Keratinocyte (primary cell): Measurements from ENCODE around the gene SPRR2F. TPM values are rescaled to one million over a fixed set of nuclear protein-coding genes. Genes with fewer than 3 reads are reported as not detected.

Source experiments
- DNase-seq: peaks from one replicate; pipeline ENCODE4 v3.0.0-alpha.2; 2011; ENCODE audit warnings: low read depth, missing footprints, low spot score
- FAIRE-seq: peaks from 2 replicates; lab custom pipeline; 2011; peaks lifted over from hg19 to GRCh38; lab: Jason Lieb, UNC
- H2AFZ ChIP-seq: 2 replicates; pipeline ENCODE4 v1.6.0; 2012; ENCODE audit warnings: low read length, control low read depth, inconsistent platforms; ENCODE audit not compliant: control insufficient read depth
- H3K27ac ChIP-seq: 2 replicates; pipeline ENCODE4 v1.5.1; 2011; ENCODE audit warnings: low read length; ENCODE audit not compliant: control insufficient read depth, insufficient read depth
- H3K27me3 ChIP-seq: 3 replicates; pipeline ENCODE4 v1.6.0; 2011; ENCODE audit warnings: low read length; ENCODE audit not compliant: control insufficient read depth, insufficient read depth; ENCODE audit errors: extremely low read depth
- H3K36me3 ChIP-seq, 2 experiments: 2 replicates in 1 of 2; 3 replicates in 1 of 2; pipeline ENCODE4 v1.5.1; 2011; ENCODE audit warnings: low read length in 2 of 2, mild to moderate bottlenecking in 1 of 2; ENCODE audit not compliant: control insufficient read depth in 2 of 2, insufficient read depth in 2 of 2; ENCODE audit errors: extremely low read depth in 1 of 2
- H3K4me1 ChIP-seq: 3 replicates; pipeline ENCODE4 v1.5.1; 2011; ENCODE audit warnings: low read length; ENCODE audit not compliant: control insufficient read depth, insufficient read depth; ENCODE audit errors: extremely low read depth
- H3K4me2 ChIP-seq: 3 replicates; pipeline ENCODE4 v1.6.0; 2011; ENCODE audit warnings: low read depth, low read length; ENCODE audit not compliant: control insufficient read depth, insufficient read depth; ENCODE audit errors: extremely low read depth
- H3K4me3 ChIP-seq, 3 experiments: fragments of 200-600 bp in 1 of 3; sonication (generic) in 1 of 3; 2 replicates in 2 of 3; 3 replicates in 1 of 3; pipeline ENCODE4 v1.5.1; 2011 to 2016; ENCODE audit warnings: low read length in 3 of 3, mild to moderate bottlenecking in 3 of 3, control low read depth in 2 of 3, inconsistent platforms in 1 of 3, low read depth in 1 of 3, mixed read lengths in 1 of 3, mixed run types in 1 of 3, moderate library complexity in 1 of 3; ENCODE audit not compliant: control insufficient read depth in 2 of 3, insufficient read depth in 2 of 3; ENCODE audit errors: extremely low read depth in 1 of 3
- H3K79me2 ChIP-seq: 2 replicates; pipeline ENCODE4 v1.6.0; 2012; ENCODE audit warnings: low read length; ENCODE audit not compliant: control insufficient read depth, insufficient read depth
- H3K9ac ChIP-seq: 3 replicates; pipeline ENCODE4 v1.6.0; 2011; ENCODE audit warnings: low read length; ENCODE audit not compliant: control insufficient read depth, insufficient read depth; ENCODE audit errors: extremely low read depth
- H3K9me1 ChIP-seq: 3 replicates; pipeline ENCODE4 v1.6.0; 2011; ENCODE audit warnings: low read length; ENCODE audit not compliant: control insufficient read depth, insufficient read depth; ENCODE audit errors: extremely low read depth
- H3K9me3 ChIP-seq: 2 replicates; pipeline ENCODE4 v1.5.1; 2012; ENCODE audit warnings: low read depth, low read length; ENCODE audit not compliant: control insufficient read depth
- H4K20me1 ChIP-seq: 3 replicates; pipeline ENCODE4 v1.6.0; 2011; ENCODE audit warnings: low read length; ENCODE audit not compliant: control insufficient read depth, insufficient read depth; ENCODE audit errors: extremely low read depth
- EZH2 ChIP-seq: IDR thresholded peaks from one replicate; pipeline ENCODE4 v1.6.1; 2012; ENCODE audit warnings: inconsistent platforms, mild to moderate bottlenecking, low read length, moderate library complexity
- dilution Hi-C: fragments of 300-500 bp; cut with MboI; formaldehyde crosslinking; loops from one replicate; pipeline ENCODE4 v1.7.0; 2020; ENCODE audit warnings: low sequenced_read_pairs; ENCODE audit not compliant: extremely low pct_ligation_motif_present
- polyA plus RNA-seq, 5 experiments: library from polyadenylated mRNA; depleted of rRNA in 3 of 5; stranded (reverse) in 3 of 5; stranded (forward) in 1 of 5; unstranded in 1 of 5; fragments of >200 nt; gene quantifications; 1 replicate in 1 of 5; 2 replicates in 3 of 5; 3 replicates in 1 of 5; pipeline versions ENCODE4 v1.2.1 to v1.2.3, GENCODE V29; 2011 to 2012; ENCODE audit warnings: missing spikeins in 2 of 5, low read depth in 1 of 5, low replicate concordance in 1 of 5
- TF ChIP-seq, protein P1 (sequence below), 3 experiments: IDR thresholded peaks in 1 of 3; conservative IDR thresholded peaks in 1 of 3; optimal IDR thresholded peaks in 1 of 3; 2 replicates in 2 of 3; 3 replicates in 1 of 3; pipeline versions ENCODE3 to v1.5.1; 2011; ENCODE audit warnings: low read length in 3 of 3, mild to moderate bottlenecking in 3 of 3, moderate library complexity in 2 of 3, control low read depth in 1 of 3, inconsistent platforms in 1 of 3; ENCODE audit not compliant: insufficient read depth in 2 of 3; ENCODE audit errors: extremely low read depth in 1 of 3

The SPRR2F gene
- polyA plus RNA-seq, 1 donor (not counting 4 experiments of a cell fraction or from before 2014, with no cell fraction given) = not detected

DNA sequence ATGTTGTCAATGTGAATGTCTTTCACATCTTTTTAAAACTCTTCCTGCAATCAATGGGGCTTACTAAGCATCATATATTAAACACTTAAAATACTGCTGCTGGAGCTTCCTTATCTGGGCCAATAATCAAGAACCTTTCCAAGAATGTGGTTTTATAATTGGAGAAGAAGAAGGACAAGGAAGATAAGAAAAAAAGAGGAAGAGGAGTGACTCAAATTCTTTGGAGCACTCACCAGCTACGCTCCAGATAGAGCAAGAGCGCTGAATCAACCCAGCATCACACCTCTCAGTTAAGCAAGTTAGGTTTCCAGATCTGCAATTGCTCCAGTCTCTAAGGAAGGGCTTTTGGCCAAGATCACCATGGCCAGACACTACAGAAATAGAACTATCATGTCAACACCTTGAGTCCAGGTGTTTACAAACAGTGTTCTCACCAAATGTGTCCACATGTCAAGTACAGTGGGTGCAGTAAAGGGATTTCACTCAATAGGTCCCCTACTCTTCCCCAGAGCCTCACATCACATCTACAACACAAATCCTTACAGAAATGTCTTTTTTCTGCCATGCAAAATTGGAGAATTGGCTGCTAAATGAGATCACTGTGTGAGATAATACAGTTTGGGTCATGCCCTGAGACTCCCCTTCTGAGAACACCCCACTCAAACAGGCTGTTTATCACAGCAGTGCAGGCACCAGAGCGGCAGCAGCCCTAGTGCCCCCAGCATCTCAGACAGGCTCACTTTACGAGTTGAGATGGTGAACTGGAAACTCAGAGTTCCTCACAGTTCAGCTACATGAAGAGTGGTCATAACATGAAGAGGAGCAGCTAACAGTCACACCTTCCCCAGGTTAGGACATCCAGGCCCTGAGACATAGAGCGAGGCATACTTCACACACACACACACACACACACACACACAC lies 40.2 kb downstream of the SPRR2F start:
- no peaks in the 10 kb centered on the region for H3K27me3 ChIP-seq
- no peaks in the 10 kb centered on the region for H3K36me3 ChIP-seq
- no peak overlapping the region for H3K27ac ChIP-seq
- TF ChIP-seq, protein P1, sequence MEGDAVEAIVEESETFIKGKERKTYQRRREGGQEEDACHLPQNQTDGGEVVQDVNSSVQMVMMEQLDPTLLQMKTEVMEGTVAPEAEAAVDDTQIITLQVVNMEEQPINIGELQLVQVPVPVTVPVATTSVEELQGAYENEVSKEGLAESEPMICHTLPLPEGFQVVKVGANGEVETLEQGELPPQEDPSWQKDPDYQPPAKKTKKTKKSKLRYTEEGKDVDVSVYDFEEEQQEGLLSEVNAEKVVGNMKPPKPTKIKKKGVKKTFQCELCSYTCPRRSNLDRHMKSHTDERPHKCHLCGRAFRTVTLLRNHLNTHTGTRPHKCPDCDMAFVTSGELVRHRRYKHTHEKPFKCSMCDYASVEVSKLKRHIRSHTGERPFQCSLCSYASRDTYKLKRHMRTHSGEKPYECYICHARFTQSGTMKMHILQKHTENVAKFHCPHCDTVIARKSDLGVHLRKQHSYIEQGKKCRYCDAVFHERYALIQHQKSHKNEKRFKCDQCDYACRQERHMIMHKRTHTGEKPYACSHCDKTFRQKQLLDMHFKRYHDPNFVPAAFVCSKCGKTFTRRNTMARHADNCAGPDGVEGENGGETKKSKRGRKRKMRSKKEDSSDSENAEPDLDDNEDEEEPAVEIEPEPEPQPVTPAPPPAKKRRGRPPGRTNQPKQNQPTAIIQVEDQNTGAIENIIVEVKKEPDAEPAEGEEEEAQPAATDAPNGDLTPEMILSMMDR (optimal IDR thresholded peaks at IDR 0.05 in 1 of 3, IDR thresholded peaks at IDR 0.05 in 1 of 3, conservative IDR thresholded peaks at IDR 0.05 in 1 of 3; ENCODE audit: extremely low read depth in 1 of 3, insufficient read depth in 2 of 3, low read length in 3 of 3) = no peak
- TF ChIP-seq EZH2 = no peak
- no peak for DNase-seq
- no peak overlapping the region for H3K4me2 ChIP-seq
- dilution Hi-C loops = no loop called here
- no peak overlapping the region for H3K9ac ChIP-seq
- peak; percentile 53 for FAIRE-seq
- H3K9me1 ChIP-seq = no peaks in the 10 kb centered on the region
- no peaks in the 10 kb centered on the region for H3K79me2 ChIP-seq
- no peak overlapping the region for H2AFZ ChIP-seq
- no peaks in the 10 kb centered on the region for H4K20me1 ChIP-seq
- H3K4me3 ChIP-seq = no peak overlapping the region
- no peaks in the 10 kb centered on the region for H3K9me3 ChIP-seq
- H3K4me1 ChIP-seq = no peaks in the 10 kb centered on the region

DNA sequence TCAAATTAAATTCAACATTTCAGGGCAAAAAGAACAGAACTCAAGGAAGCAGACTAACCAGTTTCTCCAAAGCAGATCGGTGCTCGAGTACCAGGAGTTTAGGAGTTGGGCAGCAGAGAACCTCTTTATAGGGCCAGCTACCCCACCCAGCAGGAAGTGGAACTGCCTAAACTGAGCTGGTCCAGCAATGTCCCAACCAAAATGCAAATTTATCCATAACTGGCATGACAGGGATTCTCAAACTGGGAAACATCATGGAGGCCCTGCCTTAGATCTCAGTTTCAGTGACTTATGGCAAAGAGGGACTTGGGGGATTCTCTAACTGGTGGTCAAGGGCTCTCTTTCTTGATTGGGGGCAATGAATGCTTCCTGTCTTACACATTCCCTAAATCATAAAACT lies 41.8 kb downstream of the SPRR2F start, which contains the start of gene SPRR2B:
Gene SPRR2B, minus strand, starts transcription at position 101 of the 400 bp plus-strand sequence. CDS start 772 bp downstream, outside the sequence.
- Histone ChIP-seq H3K4me1 (no peaks in the 10 kb centered on the region), H2AFZ (no peak within 1 kb of the TSS), H4K20me1 (no peaks in the 10 kb centered on the region), H3K9me1 (no peaks in the 10 kb centered on the region), H3K9me3 (no peaks in the 10 kb centered on the region), H3K27me3 (no peaks in the 10 kb centered on the region), H3K4me3 (no peak within 1 kb of the TSS), H3K79me2 (no peaks in the 10 kb centered on the region), H3K9ac (no peak within 1 kb of the TSS), H3K27ac (no peak within 1 kb of the TSS), H3K36me3 (no peaks in the 10 kb centered on the region), H3K4me2 (no peak within 1 kb of the TSS)
- FAIRE-seq (no peak), DNase-seq (no peak)
- dilution Hi-C loops = no loop called here
- no peak for TF ChIP-seq EZH2
